Fibroblast of mammary gland (primary cell): Measurements from ENCODE around the gene EPHA7.

Experiments used
- DNase-seq: peaks from one replicate; pipeline ENCODE4 v3.0.0-alpha.2; 2010; ENCODE audit warnings: low read depth
- H3K4me3 ChIP-seq: 2 replicates; pipeline ENCODE4 v1.5.1; 2011; ENCODE audit warnings: low read depth, mild to moderate bottlenecking, low read length, moderate library complexity; ENCODE audit not compliant: control insufficient read depth
- TF ChIP-seq, protein P1 (sequence below): conservative IDR thresholded peaks from 2 replicates; pipeline ENCODE4 v1.5.1; 2011; ENCODE audit warnings: low read depth, low read length, inconsistent platforms; ENCODE audit not compliant: control insufficient read depth, insufficient read depth

The EPHA7 gene

DNA sequence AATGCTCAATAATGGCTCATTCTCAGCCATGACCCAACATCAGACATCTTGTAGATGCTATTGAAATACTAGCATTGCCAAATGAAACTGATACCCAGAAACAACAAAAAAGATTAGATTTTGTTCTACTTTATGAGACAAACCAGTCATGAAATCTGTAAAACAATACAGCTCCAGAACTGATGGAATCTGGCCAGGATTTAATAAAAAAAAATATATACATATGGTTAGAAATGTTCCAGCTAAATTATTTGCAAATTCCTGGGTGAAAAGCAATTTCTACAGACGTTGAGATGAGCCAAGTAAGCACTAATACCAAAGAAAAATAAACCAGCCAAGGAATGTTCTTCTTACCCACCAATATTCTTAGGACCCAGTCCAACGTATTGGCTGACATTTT is 201.3 kb downstream of the EPHA7 start:
- H3K4me3 ChIP-seq: no peak overlapping the region
- TF ChIP-seq, protein P1, sequence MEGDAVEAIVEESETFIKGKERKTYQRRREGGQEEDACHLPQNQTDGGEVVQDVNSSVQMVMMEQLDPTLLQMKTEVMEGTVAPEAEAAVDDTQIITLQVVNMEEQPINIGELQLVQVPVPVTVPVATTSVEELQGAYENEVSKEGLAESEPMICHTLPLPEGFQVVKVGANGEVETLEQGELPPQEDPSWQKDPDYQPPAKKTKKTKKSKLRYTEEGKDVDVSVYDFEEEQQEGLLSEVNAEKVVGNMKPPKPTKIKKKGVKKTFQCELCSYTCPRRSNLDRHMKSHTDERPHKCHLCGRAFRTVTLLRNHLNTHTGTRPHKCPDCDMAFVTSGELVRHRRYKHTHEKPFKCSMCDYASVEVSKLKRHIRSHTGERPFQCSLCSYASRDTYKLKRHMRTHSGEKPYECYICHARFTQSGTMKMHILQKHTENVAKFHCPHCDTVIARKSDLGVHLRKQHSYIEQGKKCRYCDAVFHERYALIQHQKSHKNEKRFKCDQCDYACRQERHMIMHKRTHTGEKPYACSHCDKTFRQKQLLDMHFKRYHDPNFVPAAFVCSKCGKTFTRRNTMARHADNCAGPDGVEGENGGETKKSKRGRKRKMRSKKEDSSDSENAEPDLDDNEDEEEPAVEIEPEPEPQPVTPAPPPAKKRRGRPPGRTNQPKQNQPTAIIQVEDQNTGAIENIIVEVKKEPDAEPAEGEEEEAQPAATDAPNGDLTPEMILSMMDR: no peak

DNA sequence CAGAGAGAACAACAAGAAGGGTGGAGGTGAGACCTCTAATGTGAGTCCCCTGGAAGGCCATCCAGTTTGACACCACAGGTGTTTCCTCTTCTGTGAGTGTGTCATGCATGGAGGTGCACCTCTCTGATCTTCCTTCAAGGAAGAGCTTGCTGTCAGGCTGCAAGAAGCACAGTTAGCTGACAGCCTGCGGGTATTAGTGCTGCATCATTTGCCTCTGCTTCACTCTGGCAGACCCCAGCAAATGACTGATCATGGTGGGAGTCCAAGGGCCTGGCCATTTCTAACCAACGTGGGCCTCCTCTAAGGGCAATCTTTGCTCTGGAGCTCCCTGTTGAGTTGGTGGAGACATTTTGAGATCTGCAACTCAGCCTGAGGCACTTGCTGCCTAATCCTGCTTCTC is 206.3 kb downstream of the EPHA7 start:
- no peak for DNase-seq
- H3K4me3 ChIP-seq: no peak overlapping the region
- TF ChIP-seq, protein P1: no peak

More for the DNA sequence above, 201.3 kb downstream of the EPHA7 start:
- no peak for DNase-seq

DNA sequence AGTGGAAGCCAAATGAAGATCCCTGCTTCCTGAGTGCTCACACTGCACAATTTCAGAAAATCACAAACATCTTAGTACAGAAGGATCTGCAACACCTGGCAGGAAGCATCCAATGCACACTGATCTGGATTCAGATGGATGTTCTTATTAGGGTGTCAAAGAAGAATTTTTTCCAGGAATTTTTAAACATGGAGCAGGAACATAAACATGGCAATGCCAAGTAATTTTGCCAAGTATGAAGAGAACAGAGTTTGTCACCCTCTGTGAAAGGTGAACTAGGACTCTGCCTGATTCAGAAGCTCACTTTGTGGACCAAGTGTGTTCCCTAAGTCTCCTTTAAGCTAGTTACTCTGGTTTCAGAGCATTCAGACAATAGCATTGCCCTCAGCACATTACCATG is 208.5 kb downstream of the EPHA7 start:
- TF ChIP-seq, protein P1: no peak
- H3K4me3 ChIP-seq: no peak overlapping the region
- no peak for DNase-seq

DNA sequence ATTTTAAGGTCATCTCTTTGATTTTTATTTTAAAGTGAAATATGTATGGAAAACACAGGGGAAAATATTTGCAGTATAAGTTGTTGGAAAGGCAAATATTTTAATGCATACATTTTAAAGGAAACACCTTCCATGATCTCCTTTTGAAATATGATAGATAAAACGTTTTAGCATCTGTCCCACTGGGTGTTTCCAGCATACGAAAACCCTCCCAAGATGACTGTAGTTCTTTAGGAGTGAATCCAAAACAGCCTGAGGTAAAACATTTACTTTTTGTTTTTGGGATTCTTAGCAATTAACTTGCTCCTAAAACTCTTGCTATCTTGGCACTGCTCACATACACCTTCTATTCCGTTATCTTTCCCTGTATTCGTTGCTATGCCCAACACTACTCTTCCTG is 210.0 kb downstream of the EPHA7 start:
- TF ChIP-seq, protein P1: no peak
- no peak for DNase-seq

DNA sequence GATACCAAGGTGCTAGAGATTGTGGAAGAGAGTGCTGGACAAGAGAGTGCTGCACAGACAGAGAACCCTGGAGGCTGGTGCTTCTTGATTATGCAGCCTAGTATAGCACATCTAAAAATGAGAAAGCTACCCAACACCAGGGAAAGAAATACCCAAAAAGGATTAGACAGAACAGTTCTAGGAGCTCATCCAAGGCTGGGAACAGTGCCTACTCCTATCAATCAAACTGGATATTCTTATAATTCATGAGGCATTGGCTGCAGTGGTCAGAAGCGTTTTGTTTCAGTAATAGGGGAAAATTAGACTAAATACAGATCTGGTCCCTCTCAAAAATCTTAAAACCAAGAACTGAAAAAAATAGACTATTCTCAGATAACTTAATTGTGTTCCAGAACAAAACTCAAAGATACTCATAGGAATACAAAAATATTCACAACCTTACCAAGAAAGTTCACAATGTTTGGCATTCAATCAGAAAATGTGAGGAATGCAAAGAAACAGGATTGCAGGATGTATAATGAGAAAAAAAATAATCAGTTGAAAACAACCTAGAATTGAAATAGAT is 222.9 kb downstream of the EPHA7 start:
- TF ChIP-seq, protein P1: no peak
- DNase-seq: no peak
- no peak overlapping the region for H3K4me3 ChIP-seq

More for the DNA sequence above, 210.0 kb downstream of the EPHA7 start:
- no peak overlapping the region for H3K4me3 ChIP-seq

DNA sequence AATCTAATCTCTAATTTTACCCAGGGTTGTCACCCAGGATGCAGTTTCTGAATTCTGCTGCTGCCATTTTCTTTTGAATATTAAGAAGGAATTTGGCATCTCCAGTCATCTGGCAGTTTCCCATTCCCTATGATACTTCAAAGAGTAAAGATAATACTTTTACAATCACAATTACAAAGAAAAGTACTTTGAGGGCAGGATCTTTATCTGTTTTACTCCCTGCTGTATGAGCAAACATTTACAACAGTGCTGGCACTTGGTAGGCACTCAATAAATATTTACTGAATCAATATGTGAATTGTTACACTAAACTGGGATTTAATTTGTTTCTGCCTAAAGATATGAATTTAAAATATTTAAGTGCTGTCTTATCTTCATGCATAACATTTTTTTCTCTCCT is 224.9 kb downstream of the EPHA7 start:
- no peak for DNase-seq
- TF ChIP-seq, protein P1: no peak

DNA sequence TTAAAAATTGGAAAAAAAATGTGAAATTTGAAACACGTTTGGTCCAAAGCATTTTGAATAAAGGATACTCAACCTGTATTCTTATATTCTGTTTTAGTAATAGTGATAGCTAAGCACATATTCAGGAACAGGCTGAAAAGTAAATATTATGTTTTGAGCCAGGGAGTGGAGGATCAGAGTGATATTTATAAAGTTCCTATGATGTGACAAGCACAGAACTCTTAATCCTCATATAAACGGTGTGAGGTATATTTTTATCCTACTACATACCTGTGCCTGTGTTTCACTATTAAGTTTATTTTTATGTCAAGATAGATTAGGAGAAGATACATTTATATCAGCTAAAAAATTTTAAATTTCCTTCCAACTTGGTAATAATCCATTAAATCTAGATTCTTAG is 225.5 kb downstream of the EPHA7 start:
- no peak for DNase-seq
- TF ChIP-seq, protein P1: no peak
- H3K4me3 ChIP-seq: no peak overlapping the region

More for the DNA sequence above, 224.9 kb downstream of the EPHA7 start:
- no peak overlapping the region for H3K4me3 ChIP-seq
